WTC11 (cell line): ENCODE measurements around the gene C1orf198.

ENCODE experiments used
- FOXP1 ChIP-seq: sonication (generic); formaldehyde crosslinking; IDR thresholded peaks from 2 replicates; pipeline ENCODE4 v1.8.0; 2022; ENCODE audit warnings: missing genetic modification reagents, mild to moderate bottlenecking, moderate library complexity, borderline replicate concordance
- MLX ChIP-seq: sonication (generic); formaldehyde crosslinking; IDR thresholded peaks from 2 replicates; pipeline ENCODE4 v1.8.1; 2023; ENCODE audit warnings: mild to moderate bottlenecking, missing genetic modification reagents, moderate library complexity
- PREB ChIP-seq: sonication (generic); formaldehyde crosslinking; IDR thresholded peaks from 2 replicates; pipeline ENCODE4 v1.8.1; 2022; ENCODE audit warnings: mild to moderate bottlenecking, missing genetic modification reagents, moderate library complexity, borderline replicate concordance
- SMAD3 ChIP-seq: sonication (generic); formaldehyde crosslinking; IDR thresholded peaks from 2 replicates; pipeline ENCODE4 v1.8.0; 2022; ENCODE audit warnings: missing genetic modification reagents, mild to moderate bottlenecking, borderline replicate concordance
- SP1 ChIP-seq: sonication (generic); formaldehyde crosslinking; conservative IDR thresholded peaks from 2 replicates; pipeline ENCODE4 v1.8.1; 2022; ENCODE audit warnings: missing genetic modification reagents
- ZNF219 ChIP-seq: sonication (generic); formaldehyde crosslinking; IDR thresholded peaks from 2 replicates; pipeline ENCODE4 v1.8.0; 2023; ENCODE audit warnings: missing genetic modification reagents, mild to moderate bottlenecking, borderline replicate concordance
- ZNF263 ChIP-seq: sonication (generic); formaldehyde crosslinking; IDR thresholded peaks from 2 replicates; pipeline ENCODE4 v1.8.1; 2022; ENCODE audit warnings: low read depth, mild to moderate bottlenecking, moderate library complexity, missing genetic modification reagents
- ZNF281 ChIP-seq: sonication (generic); formaldehyde crosslinking; IDR thresholded peaks from 2 replicates; pipeline ENCODE4 v1.8.0; 2023; ENCODE audit warnings: mild to moderate bottlenecking, missing genetic modification reagents
- TF ChIP-seq, protein P1 (sequence below): sonication (generic); formaldehyde crosslinking; IDR thresholded peaks from 2 replicates; pipeline ENCODE4 v1.8.1; 2022; ENCODE audit warnings: low read depth, missing genetic modification reagents, borderline replicate concordance
- TF ChIP-seq, protein P2 (sequence below): sonication (generic); formaldehyde crosslinking; IDR thresholded peaks from 2 replicates; pipeline ENCODE4 v1.8.0; 2022; ENCODE audit warnings: missing genetic modification reagents

DNA sequence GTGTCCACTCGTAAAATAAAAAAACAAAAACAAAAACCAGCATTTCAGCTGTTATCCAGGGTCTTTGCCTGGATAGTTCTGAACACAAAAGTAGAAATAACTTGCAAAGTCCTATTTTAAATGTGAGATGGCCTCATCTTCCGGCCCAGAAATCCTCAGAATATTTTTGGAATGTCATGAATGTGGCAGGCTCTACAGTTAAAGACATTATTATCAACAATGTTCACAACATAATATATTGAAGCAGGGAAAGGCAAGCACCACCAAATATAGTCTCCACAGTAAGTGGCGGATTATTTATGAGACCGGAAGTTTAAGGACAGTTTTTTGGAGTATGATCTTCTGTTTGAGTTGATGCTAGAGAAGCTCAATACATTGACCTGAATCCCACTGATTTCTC is 1.2 kb upstream of the C1orf198 start:
- TF ChIP-seq SP1 (no peak), SMAD3 (CRISPR knock-in tag) (no peak), FOXP1 (no peak), ZNF281 (no peak), PREB (CRISPR knock-in tag) (no peak), ZNF263 (CRISPR knock-in tag) (no peak), MLX (CRISPR knock-in tag) (no peak), ZNF219 (CRISPR knock-in tag) (no peak)
- TF ChIP-seq, protein P1, sequence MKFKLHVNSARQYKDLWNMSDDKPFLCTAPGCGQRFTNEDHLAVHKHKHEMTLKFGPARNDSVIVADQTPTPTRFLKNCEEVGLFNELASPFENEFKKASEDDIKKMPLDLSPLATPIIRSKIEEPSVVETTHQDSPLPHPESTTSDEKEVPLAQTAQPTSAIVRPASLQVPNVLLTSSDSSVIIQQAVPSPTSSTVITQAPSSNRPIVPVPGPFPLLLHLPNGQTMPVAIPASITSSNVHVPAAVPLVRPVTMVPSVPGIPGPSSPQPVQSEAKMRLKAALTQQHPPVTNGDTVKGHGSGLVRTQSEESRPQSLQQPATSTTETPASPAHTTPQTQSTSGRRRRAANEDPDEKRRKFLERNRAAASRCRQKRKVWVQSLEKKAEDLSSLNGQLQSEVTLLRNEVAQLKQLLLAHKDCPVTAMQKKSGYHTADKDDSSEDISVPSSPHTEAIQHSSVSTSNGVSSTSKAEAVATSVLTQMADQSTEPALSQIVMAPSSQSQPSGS (CRISPR knock-in tag): no peak
- TF ChIP-seq, protein P2, sequence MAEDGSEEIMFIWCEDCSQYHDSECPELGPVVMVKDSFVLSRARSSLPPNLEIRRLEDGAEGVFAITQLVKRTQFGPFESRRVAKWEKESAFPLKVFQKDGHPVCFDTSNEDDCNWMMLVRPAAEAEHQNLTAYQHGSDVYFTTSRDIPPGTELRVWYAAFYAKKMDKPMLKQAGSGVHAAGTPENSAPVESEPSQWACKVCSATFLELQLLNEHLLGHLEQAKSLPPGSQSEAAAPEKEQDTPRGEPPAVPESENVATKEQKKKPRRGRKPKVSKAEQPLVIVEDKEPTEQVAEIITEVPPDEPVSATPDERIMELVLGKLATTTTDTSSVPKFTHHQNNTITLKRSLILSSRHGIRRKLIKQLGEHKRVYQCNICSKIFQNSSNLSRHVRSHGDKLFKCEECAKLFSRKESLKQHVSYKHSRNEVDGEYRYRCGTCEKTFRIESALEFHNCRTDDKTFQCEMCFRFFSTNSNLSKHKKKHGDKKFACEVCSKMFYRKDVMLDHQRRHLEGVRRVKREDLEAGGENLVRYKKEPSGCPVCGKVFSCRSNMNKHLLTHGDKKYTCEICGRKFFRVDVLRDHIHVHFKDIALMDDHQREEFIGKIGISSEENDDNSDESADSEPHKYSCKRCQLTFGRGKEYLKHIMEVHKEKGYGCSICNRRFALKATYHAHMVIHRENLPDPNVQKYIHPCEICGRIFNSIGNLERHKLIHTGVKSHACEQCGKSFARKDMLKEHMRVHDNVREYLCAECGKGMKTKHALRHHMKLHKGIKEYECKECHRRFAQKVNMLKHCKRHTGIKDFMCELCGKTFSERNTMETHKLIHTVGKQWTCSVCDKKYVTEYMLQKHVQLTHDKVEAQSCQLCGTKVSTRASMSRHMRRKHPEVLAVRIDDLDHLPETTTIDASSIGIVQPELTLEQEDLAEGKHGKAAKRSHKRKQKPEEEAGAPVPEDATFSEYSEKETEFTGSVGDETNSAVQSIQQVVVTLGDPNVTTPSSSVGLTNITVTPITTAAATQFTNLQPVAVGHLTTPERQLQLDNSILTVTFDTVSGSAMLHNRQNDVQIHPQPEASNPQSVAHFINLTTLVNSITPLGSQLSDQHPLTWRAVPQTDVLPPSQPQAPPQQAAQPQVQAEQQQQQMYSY (CRISPR knock-in tag): no peak
